Right cardiac atrium (tissue), 5 donors: ENCODE data around the gene TULP4. TPM values are rescaled to one million over a fixed set of nuclear protein-coding genes. Genes with fewer than 3 reads are reported as not detected.
A peak's percentile ranks its signal among the peaks of the same experiment; 100 is the strongest.
"Not testable (repeated sequence)": the region's sequence is repeated elsewhere in the genome, so short reads cannot be mapped to it uniquely, and the experiment has no call there.

Source experiments
- ATAC-seq, 2 donors: fragments of 200-7000 bp; cut with Tn5 transposase; one replicate each; pipeline versions ENCODE4 v1.8.0 to v1.9.1; 2020; ENCODE audit warnings: moderate library complexity in 2 of 2, mild to moderate bottlenecking in 1 of 2
- DNase-seq, 3 donors: peaks; one replicate each; pipeline ENCODE4 v3.0.0-alpha.2; 2020
- H3K27ac ChIP-seq: one replicate; pipeline ENCODE4 v1.5.1; 2013; ENCODE audit warnings: mild to moderate bottlenecking, low read length, control low read depth, moderate library complexity
- H3K27me3 ChIP-seq: one replicate; pipeline ENCODE4 v1.6.1; 2013; ENCODE audit not compliant: control insufficient read depth, insufficient read depth
- H3K4me1 ChIP-seq: one replicate; pipeline ENCODE4 v1.6.1; 2013; ENCODE audit warnings: low read length; ENCODE audit not compliant: control insufficient read depth, insufficient read depth
- H3K4me3 ChIP-seq: one replicate; pipeline ENCODE4 v1.5.1; 2013; ENCODE audit warnings: low read length, control low read depth
- H3K9me3 ChIP-seq: one replicate; pipeline ENCODE4 v1.6.1; 2013; ENCODE audit warnings: low read length; ENCODE audit not compliant: control insufficient read depth
- WGBS: extraction: QIAGEN DNeasy Blood & Tissue Kit; methylation state at CpG from one replicate; pipeline ENCODE4 v1.1.7; 2013; 5-methylcytosine and 5-hydroxymethylcytosine counted together
- intact Hi-C, 4 donors: fragments of 100-400 bp; cut with DNase I; formaldehyde crosslinking; loops; one replicate each; pipeline versions ENCODE4 v1.11.0 to v1.14.0; 2022 to 2023
- polyA plus RNA-seq: library from polyadenylated mRNA; stranded (reverse); fragments of 200-250 nt; gene quantifications from one replicate; pipeline ENCODE4 v1.2.3, GENCODE V29; 2013
- total RNA-seq, 4 donors: library from RNA; stranded (reverse); fragmentation: NEBNext Ultra II Directional; extraction: Animal tissue kit (Norgen Biotek cat#: 25700); gene quantifications; one replicate each; pipeline ENCODE4 v1.2.1, GENCODE V29; 2021
- donor health status: healthy with polysubstance abuse.
- donor health status: DM: no; HTN: yes; CAD: no.
- donor health status: DM: no; HTN: no; CAD: no.
- donor health status: DM: no; HTN: yes; CAD: no; lungs with severe emphysema.
- donor health status: DM: yes; HTN: yes; CAD: no.

TULP4 gene
- total and polyA plus RNA-seq, 5 donors, result 14.7 to 228 (median 171) TPM

GRCh38 chr6:158398252-158399024 lies 86.2 kb downstream of the TULP4 start:
- H3K27ac ChIP-seq, result no peak overlapping the region
- WGBS, result 55% methylated on average over 3 of the region's 3 CpGs
- no peak overlapping the region for H3K4me3 ChIP-seq
- peaks cover 8% of the 10 kb centered on the region for H3K4me1 ChIP-seq
- ATAC-seq, result no peak
- DNase-seq, result no peak
- intact Hi-C loops, result no loop called here
- no peaks in the 10 kb centered on the region for H3K27me3 ChIP-seq
- no peaks in the 10 kb centered on the region for H3K9me3 ChIP-seq

- ATAC-seq (peak in 1 of 2 donors; percentile 49), DNase-seq (no peak)
- WGBS, result 92% methylated on average over 3 of the region's 3 CpGs
Measured at GRCh38 chr6:158399040-158399700, 86.9 kb downstream of the TULP4 start.

GRCh38 chr6:158402184-158402583 lies 89.9 kb downstream of the TULP4 start:
- H3K4me3 ChIP-seq, result no peak overlapping the region
- intact Hi-C loops, result no loop called here
- H3K9me3 ChIP-seq, result no peaks in the 10 kb centered on the region
- H3K27ac ChIP-seq, result no peak overlapping the region
- DNase-seq (no peak), ATAC-seq (no peak)
- no peaks in the 10 kb centered on the region for H3K27me3 ChIP-seq
- H3K4me1 ChIP-seq, result peaks cover 8% of the 10 kb centered on the region

More at GRCh38 chr6:158399040-158399700, 86.9 kb downstream of the TULP4 start:
- Histone ChIP-seq H3K27ac (no peak overlapping the region), H3K27me3 (no peaks in the 10 kb centered on the region), H3K4me1 (peaks cover 8% of the 10 kb centered on the region), H3K4me3 (no peak overlapping the region), H3K9me3 (no peaks in the 10 kb centered on the region)
- intact Hi-C loops, result no loop called here

- ATAC-seq, H3K4me3 ChIP-seq, intact Hi-C loops, H3K4me1 ChIP-seq, H3K27me3 ChIP-seq, H3K9me3 ChIP-seq, H3K27ac ChIP-seq: not testable (repeated sequence)
- WGBS, result 76% methylated on average over 12 of the region's 12 CpGs
- DNase-seq, result peak in 1 of 3 donors; percentile 20
Measured at GRCh38 chr6:158405321-158405831, 93.1 kb downstream of the TULP4 start.

GRCh38 chr6:158405933-158406332 lies 93.7 kb downstream of the TULP4 start:
- intact Hi-C loops, result no loop called here
- H3K27ac ChIP-seq, result no peak overlapping the region
- no peak overlapping the region for H3K4me3 ChIP-seq
- H3K27me3 ChIP-seq, result no peaks in the 10 kb centered on the region
- ATAC-seq (no peak), DNase-seq (no peak)
- no peaks in the 10 kb centered on the region for H3K9me3 ChIP-seq
- 97% methylated on average over 2 of the region's 2 CpGs for WGBS
- peaks cover 7% of the 10 kb centered on the region for H3K4me1 ChIP-seq

GRCh38 chr6:158406736-158407135 lies 94.5 kb downstream of the TULP4 start:
- H3K27ac ChIP-seq, result no peak overlapping the region
- WGBS, result 68% methylated on average over 2 of the region's 2 CpGs
- no peak overlapping the region for H3K4me3 ChIP-seq
- intact Hi-C loops, result no loop called here
- no peaks in the 10 kb centered on the region for H3K9me3 ChIP-seq
- H3K4me1 ChIP-seq, result peaks cover 7% of the 10 kb centered on the region
- DNase-seq (no peak), ATAC-seq (no peak)
- H3K27me3 ChIP-seq, result no peaks in the 10 kb centered on the region

- no peak for ATAC-seq
- H3K27ac ChIP-seq, result no peak overlapping the region
- WGBS, result 92% methylated on average over 9 of the region's 9 CpGs
Measured at GRCh38 chr6:158408013-158408412, 95.7 kb downstream of the TULP4 start.

GRCh38 chr6:158408552-158409130 lies 96.4 kb downstream of the TULP4 start:
- intact Hi-C loops, result no loop called here
- 23% methylated on average over 9 of the region's 9 CpGs for WGBS

More at GRCh38 chr6:158408013-158408412, 95.7 kb downstream of the TULP4 start:
- intact Hi-C loops, result no loop called here
- peaks cover 6% of the 10 kb centered on the region for H3K4me1 ChIP-seq
- no peak overlapping the region for H3K4me3 ChIP-seq
- H3K9me3 ChIP-seq, result no peaks in the 10 kb centered on the region
- no peaks in the 10 kb centered on the region for H3K27me3 ChIP-seq
- no peak for DNase-seq

GRCh38 chr6:158409451-158409850 lies 97.2 kb downstream of the TULP4 start:
- peaks cover 5% of the 10 kb centered on the region for H3K4me1 ChIP-seq
- H3K9me3 ChIP-seq, result no peaks in the 10 kb centered on the region
- DNase-seq (peak in 2 of 3 donors; percentile 22 to 73), ATAC-seq (peak; percentile 82 to 83)
- intact Hi-C loops, result no loop called here
- no peak overlapping the region for H3K4me3 ChIP-seq
- WGBS, result 39% methylated on average over 3 of the region's 3 CpGs
- H3K27me3 ChIP-seq, result no peaks in the 10 kb centered on the region
- H3K27ac ChIP-seq, result no peak overlapping the region

More at GRCh38 chr6:158408552-158409130, 96.4 kb downstream of the TULP4 start:
- ATAC-seq, result peak; percentile 95
- Histone ChIP-seq H3K9me3 (no peaks in the 10 kb centered on the region), H3K27ac (peak overlapping the region; percentile 53), H3K4me1 (peaks cover 5% of the 10 kb centered on the region), H3K27me3 (no peaks in the 10 kb centered on the region), H3K4me3 (no peak overlapping the region)
- peak; percentile 82 to 90 (median 90) for DNase-seq

GRCh38 chr6:158410784-158411183 lies 98.5 kb downstream of the TULP4 start:
- Histone ChIP-seq H3K27me3 (no peaks in the 10 kb centered on the region), H3K9me3 (no peaks in the 10 kb centered on the region), H3K4me1 (peaks cover 5% of the 10 kb centered on the region), H3K4me3 (no peak overlapping the region), H3K27ac (no peak overlapping the region)
- peak; percentile 21 to 34 for ATAC-seq
- WGBS, result 65% methylated on average over 8 of the region's 8 CpGs
- intact Hi-C loops, result no loop called here
- peak in 1 of 3 donors; percentile 27 for DNase-seq

GRCh38 chr6:158411998-158412397 lies 99.7 kb downstream of the TULP4 start:
- DNase-seq (no peak), ATAC-seq (no peak)
- no peaks in the 10 kb centered on the region for H3K27me3 ChIP-seq
- 95% methylated on average over 4 of the region's 4 CpGs for WGBS
- no peak overlapping the region for H3K4me3 ChIP-seq
- intact Hi-C loops, result no loop called here
- no peaks in the 10 kb centered on the region for H3K9me3 ChIP-seq
- H3K4me1 ChIP-seq, result peaks cover 5% of the 10 kb centered on the region
- no peak overlapping the region for H3K27ac ChIP-seq
